AG04449 (cell line): ENCODE measurements around the gene NOD1.

ENCODE experiments used
- CTCF ChIA-PET: fragments of 350-600 bp; formaldehyde crosslinking; extraction: SDS; loops from one replicate; lab custom pipeline; 2021; ENCODE audit warnings: antibody characterized with exemption; lab: Yijun Ruan, JAX
- POLR2A ChIA-PET: fragments of 400-600, 350-600 bp; formaldehyde crosslinking; extraction: SDS; loops from one replicate; lab custom pipeline; 2020; ENCODE audit warnings: antibody characterized with exemption, inconsistent platforms; lab: Yijun Ruan, JAX
- DNase-seq: peaks from one replicate; pipeline ENCODE4 v3.0.0-alpha.2; 2010; ENCODE audit warnings: low read depth, low spot score
- H3K4me3 ChIP-seq: 2 replicates; pipeline ENCODE4 v1.5.1; 2011; ENCODE audit warnings: low read depth, mild to moderate bottlenecking, control low read depth, low read length
- TF ChIP-seq, protein P1 (sequence below): IDR thresholded peaks from one replicate; pipeline ENCODE4 v1.5.1; 2011; ENCODE audit warnings: mild to moderate bottlenecking, moderate library complexity, low read length, control low read depth, inconsistent platforms; ENCODE audit not compliant: insufficient read depth; ENCODE audit errors: missing control alignments

NOD1 gene

DNA sequence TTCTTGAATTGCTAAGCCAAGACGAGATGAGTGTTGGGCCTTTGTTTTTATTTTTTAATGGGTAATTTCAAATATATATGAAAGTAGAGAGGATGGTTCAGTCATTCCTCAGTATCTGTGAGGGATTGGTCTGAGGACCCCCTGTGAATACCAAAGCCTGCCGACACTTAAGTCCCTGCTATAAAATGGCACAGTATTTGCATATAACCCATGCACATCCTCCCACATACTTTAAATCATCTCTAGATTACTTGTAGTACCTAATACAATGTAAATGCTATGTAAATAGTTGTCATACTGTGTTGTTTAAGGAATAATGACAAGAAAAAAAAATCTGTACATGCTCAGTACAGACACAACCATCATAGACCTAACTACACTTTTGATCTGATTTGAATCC lies 73.4 kb downstream of the NOD1 start:
- TF ChIP-seq, protein P1, sequence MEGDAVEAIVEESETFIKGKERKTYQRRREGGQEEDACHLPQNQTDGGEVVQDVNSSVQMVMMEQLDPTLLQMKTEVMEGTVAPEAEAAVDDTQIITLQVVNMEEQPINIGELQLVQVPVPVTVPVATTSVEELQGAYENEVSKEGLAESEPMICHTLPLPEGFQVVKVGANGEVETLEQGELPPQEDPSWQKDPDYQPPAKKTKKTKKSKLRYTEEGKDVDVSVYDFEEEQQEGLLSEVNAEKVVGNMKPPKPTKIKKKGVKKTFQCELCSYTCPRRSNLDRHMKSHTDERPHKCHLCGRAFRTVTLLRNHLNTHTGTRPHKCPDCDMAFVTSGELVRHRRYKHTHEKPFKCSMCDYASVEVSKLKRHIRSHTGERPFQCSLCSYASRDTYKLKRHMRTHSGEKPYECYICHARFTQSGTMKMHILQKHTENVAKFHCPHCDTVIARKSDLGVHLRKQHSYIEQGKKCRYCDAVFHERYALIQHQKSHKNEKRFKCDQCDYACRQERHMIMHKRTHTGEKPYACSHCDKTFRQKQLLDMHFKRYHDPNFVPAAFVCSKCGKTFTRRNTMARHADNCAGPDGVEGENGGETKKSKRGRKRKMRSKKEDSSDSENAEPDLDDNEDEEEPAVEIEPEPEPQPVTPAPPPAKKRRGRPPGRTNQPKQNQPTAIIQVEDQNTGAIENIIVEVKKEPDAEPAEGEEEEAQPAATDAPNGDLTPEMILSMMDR = no peak
- no peak overlapping the region for H3K4me3 ChIP-seq
- ChIA-PET POLR2A (no interaction called here), CTCF (interaction anchor here (2.5 kb wide), 1 partner anchor 7 kb away, joined by 10 read pairs; no protein-coding TSS in a partner anchor)
- no peak for DNase-seq

DNA sequence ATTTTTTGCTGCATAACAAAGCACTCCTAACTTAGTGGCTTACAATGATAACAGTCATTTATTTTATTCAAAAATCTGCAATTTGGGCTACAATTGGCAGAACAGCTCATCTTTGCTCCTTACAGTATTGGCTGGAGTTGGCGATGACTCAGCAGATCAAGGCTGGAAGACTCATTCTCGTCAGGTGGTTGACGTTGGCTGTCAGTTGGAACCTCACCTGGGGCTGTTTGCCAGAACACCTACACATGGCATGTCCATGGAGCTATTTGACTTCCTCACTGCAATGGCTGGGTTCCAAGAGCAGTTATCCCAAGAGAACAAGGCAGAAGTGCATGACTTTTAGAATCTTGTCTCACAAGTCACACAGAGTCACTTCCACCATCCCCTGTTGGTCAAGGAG lies 75.1 kb downstream of the NOD1 start:
- DNase-seq = no peak
- POLR2A ChIA-PET = no interaction called here
- TF ChIP-seq, protein P1 = no peak

DNA sequence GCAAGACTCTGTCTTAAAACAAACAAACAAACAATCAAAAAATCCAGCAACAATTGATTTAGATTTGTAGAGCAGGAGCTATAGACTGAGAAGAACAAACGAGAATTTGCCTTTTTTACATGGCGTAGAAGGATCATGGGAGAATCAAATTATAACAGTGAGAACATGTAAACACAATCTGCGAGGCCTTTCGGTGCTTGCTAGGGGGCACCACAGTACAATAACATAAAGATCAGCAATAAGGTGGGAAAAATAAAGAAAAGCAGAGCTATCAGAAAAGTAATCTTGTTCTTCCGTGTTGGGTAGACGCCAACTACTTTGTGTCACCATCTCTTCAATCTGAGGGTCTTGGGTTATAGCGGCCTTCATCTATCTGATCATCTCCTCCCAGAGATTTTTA lies 82.2 kb downstream of the NOD1 start:
- CTCF ChIA-PET = interaction anchor here (0.7 to 1.5 kb wide), 5 partner anchors 13 to 169 kb away, joined by 3 to 8 read pairs (median 3); no protein-coding TSS in a partner anchor
- DNase-seq = no peak
- no peak overlapping the region for H3K4me3 ChIP-seq
- TF ChIP-seq, protein P1 = no peak
- POLR2A ChIA-PET = no interaction called here

More for the DNA sequence above, 75.1 kb downstream of the NOD1 start:
- CTCF ChIA-PET = interaction anchor here (0.9 to 2.5 kb wide), 3 partner anchors 9 to 129 kb away, joined by 3 to 10 read pairs (median 4); no protein-coding TSS in a partner anchor
- no peak overlapping the region for H3K4me3 ChIP-seq

DNA sequence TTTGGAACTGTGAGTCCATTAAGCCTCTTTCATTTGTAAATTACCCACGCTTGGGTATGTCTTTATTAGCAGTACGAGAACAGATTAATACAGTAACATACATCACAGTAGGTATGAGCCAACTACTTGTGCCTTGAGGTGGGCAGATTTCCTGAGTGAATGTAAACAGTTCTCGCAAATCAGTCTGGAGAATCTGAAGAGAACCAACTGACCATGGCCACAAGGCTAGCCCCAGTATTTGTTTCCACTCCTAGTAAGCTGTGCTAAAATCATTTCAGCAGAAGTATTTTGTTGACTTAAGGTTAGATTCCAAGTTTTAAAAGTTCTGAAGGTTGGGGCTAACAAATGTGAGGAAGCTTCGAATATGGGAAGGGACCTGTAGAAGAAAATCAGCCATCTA lies 82.9 kb downstream of the NOD1 start:
- H3K4me3 ChIP-seq = no peak overlapping the region
- TF ChIP-seq, protein P1 = no peak
- CTCF ChIA-PET = interaction anchor here (1.3 to 1.5 kb wide), 2 partner anchors 93 to 117 kb away, joined by 3 to 8 read pairs; no protein-coding TSS in a partner anchor
- DNase-seq = no peak
- POLR2A ChIA-PET = no interaction called here

DNA sequence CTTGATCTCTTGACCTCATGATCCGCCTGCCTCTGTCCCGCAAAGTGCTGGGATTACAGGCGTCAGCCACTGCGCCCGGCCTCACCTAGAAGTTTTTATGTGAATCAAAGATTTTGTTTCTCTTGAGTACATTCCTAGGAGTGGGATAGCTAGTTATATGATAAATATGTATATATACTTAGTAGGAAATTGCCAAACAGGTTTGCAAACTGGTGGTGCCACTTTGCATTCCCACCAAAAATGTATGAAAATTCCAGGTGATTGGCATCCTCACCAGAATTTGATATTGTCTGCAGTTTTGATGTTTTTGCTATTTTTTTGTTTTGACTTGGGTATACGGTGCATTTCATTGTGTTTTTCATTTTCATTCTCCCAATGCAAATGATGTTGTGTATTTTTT lies 86.8 kb downstream of the NOD1 start:
- TF ChIP-seq, protein P1 = no peak
- H3K4me3 ChIP-seq = no peak overlapping the region
- ChIA-PET CTCF (no interaction called here), POLR2A (no interaction called here)
- no peak for DNase-seq

DNA sequence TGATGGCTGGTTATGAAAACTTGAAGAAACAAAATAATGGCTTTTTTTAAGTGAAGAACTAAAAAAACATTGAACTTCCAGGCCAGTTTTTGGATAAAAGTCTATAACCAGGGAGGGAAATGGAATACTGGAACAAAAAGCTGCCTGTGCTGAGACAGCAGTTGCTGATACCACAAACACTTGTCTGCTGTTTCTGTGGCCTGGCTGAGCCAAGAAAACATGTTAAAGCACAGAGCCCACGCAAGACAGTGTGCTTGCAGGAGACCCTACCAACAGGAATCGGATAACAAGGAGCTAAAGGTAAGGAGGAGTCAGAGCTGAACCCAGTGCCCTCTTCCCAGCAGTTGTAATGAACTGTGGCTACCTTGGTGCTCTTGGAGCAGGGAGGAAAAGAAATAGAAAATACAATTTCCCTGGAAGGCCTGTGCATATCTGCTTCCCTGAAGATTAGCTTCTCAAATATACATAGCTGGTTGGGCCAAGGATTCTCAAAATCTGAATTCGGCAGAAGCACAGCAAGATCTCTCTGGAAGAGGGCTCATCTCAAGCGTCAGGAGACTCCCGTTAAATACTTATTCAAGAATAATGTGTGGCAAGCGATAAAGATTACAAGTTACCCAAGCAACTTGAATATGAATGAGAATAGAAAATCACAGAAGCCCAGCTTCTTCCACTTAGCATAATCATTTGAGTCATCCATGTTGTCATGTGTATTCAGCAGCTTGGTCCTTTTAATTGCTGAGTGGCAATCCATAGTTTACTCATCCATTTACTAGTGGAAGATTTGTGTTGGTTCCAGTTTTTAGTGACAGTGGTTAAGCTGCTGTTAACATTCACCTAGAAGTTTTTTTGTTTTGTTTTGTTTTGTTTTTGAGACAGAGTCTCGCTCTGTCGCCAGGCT lies 87.6 kb downstream of the NOD1 start:
- DNase-seq = no peak
- ChIA-PET POLR2A (no interaction called here), CTCF (no interaction called here)
- TF ChIP-seq, protein P1 = no peak
- no peak overlapping the region for H3K4me3 ChIP-seq
